ENCODE results near the gene MRI1.

DNA sequence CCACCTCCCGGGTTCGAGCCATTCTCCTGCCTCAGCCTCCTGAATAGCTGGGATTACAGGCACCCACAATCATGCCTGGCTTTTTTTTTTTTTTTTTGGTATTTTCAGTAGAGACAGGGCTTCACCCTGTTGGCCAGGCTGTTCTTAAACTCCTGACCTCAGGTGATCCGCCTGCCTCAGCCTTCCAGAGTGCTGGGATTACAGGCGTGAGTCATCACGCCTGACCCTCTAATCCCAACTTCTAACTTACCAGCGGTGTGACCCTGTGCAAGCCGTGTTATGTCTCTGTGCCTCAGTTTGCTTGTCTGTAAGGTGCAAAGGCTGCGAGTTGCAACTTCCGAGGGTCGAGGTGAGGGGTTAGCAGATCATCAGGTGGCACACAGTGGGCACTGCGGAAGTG, 48.2 kb downstream of the MRI1 start:
- no peak for TF ChIP-seq POLR2A (IDR thresholded peaks at IDR 0.05; ENCODE audit: low read depth, low read length)
- TF ChIP-seq, protein P1, sequence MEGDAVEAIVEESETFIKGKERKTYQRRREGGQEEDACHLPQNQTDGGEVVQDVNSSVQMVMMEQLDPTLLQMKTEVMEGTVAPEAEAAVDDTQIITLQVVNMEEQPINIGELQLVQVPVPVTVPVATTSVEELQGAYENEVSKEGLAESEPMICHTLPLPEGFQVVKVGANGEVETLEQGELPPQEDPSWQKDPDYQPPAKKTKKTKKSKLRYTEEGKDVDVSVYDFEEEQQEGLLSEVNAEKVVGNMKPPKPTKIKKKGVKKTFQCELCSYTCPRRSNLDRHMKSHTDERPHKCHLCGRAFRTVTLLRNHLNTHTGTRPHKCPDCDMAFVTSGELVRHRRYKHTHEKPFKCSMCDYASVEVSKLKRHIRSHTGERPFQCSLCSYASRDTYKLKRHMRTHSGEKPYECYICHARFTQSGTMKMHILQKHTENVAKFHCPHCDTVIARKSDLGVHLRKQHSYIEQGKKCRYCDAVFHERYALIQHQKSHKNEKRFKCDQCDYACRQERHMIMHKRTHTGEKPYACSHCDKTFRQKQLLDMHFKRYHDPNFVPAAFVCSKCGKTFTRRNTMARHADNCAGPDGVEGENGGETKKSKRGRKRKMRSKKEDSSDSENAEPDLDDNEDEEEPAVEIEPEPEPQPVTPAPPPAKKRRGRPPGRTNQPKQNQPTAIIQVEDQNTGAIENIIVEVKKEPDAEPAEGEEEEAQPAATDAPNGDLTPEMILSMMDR (IDR thresholded peaks at IDR 0.05; ENCODE audit: extremely low read depth in 1 of 2, insufficient read depth in 1 of 2, low read depth in 1 of 2, low read length in 2 of 2), result no peak
- TF ChIP-seq POLR2AphosphoS5 (IDR thresholded peaks at IDR 0.05; ENCODE audit: insufficient read depth, low read depth, low read length), result no peak
- TF ChIP-seq JUN (IDR thresholded peaks at IDR 0.05; ENCODE audit: borderline replicate concordance, insufficient read depth, insufficient read length, low read depth), result no peak
- TF ChIP-seq EZH2 (IDR thresholded peaks at IDR 0.05; ENCODE audit: borderline replicate concordance, low read depth, low read length, severe bottlenecking), result no peak
- no peak for TF ChIP-seq MYC (IDR thresholded peaks at IDR 0.05; ENCODE audit: low read depth, low read length)
- TF ChIP-seq GATA2 (IDR thresholded peaks at IDR 0.05; ENCODE audit: insufficient read depth, insufficient read length, low read depth, low read length), result no peak
- TF ChIP-seq FOS (IDR thresholded peaks at IDR 0.05; ENCODE audit: borderline replicate concordance, insufficient read depth, low read length), result no peak
- TF ChIP-seq, protein P2, sequence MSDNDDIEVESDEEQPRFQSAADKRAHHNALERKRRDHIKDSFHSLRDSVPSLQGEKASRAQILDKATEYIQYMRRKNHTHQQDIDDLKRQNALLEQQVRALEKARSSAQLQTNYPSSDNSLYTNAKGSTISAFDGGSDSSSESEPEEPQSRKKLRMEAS (IDR thresholded peaks at IDR 0.05; ENCODE audit: insufficient read depth, insufficient read length), result no peak

Measured in endothelial cell of umbilical vein (primary cell).